ENCODE measurements around the gene POT1. TPM values are rescaled to one million over a fixed set of nuclear protein-coding genes. Genes with fewer than 3 reads are reported as not detected.

POT1 gene
- polyA plus RNA-seq, 4 donors, result 3.1 to 15.3 (median 5.2) TPM

GRCh38 chr7:124780608-124781007 lies 149.0 kb downstream of the POT1 start:
- Histone ChIP-seq H3K36me3 (ENCODE audit: control insufficient read depth in 3 of 3, insufficient read depth in 2 of 3, low read depth in 1 of 3, low read length in 3 of 3) (no peaks in the 10 kb centered on the region), H3K27me3 (ENCODE audit: control insufficient read depth in 3 of 3, insufficient read depth in 3 of 3, low read length in 3 of 3) (peaks cover 0 to 1% (median 0%) of the 10 kb centered on the region in 3 donors), H3K27ac (ENCODE audit: low read depth in 1 of 3, low read length in 2 of 3) (no peak overlapping the region), H3K9me3 (ENCODE audit: control insufficient read depth in 2 of 2, insufficient read depth in 1 of 2, low read depth in 1 of 2, low read length in 1 of 2) (no peaks in the 10 kb centered on the region), H3K4me3 (ENCODE audit: low read depth in 1 of 3, low read length in 3 of 3) (no peak overlapping the region), H3K4me1 (ENCODE audit: control insufficient read depth in 3 of 3, insufficient read depth in 2 of 3, low read depth in 1 of 3, low read length in 2 of 3) (no peaks in the 10 kb centered on the region)
- DNase-seq (no peak), FAIRE-seq (no peak)
- WGBS, 3 donors, result 90 to 100% (median 95%) methylated on average over 1 of the region's 1 CpG

GRCh38 chr7:124780056-124780455 lies 149.6 kb downstream of the POT1 start:
- no peaks in the 10 kb centered on the region for H3K4me1 ChIP-seq (ENCODE audit: control insufficient read depth in 3 of 3, insufficient read depth in 2 of 3, low read depth in 1 of 3, low read length in 2 of 3)
- DNase-seq (no peak), FAIRE-seq (no peak)
- H3K27me3 ChIP-seq (ENCODE audit: control insufficient read depth in 3 of 3, insufficient read depth in 3 of 3, low read length in 3 of 3), result peaks cover 0 to 1% (median 0%) of the 10 kb centered on the region in 3 donors
- H3K36me3 ChIP-seq (ENCODE audit: control insufficient read depth in 3 of 3, insufficient read depth in 2 of 3, low read depth in 1 of 3, low read length in 3 of 3), result no peaks in the 10 kb centered on the region
- H3K9me3 ChIP-seq (ENCODE audit: control insufficient read depth in 2 of 2, insufficient read depth in 1 of 2, low read depth in 1 of 2, low read length in 1 of 2), result no peaks in the 10 kb centered on the region
- H3K4me3 ChIP-seq (ENCODE audit: low read depth in 1 of 3, low read length in 3 of 3), result no peak overlapping the region
- no peak overlapping the region for H3K27ac ChIP-seq (ENCODE audit: low read depth in 1 of 3, low read length in 2 of 3)

GRCh38 chr7:124779620-124780019 lies 150.0 kb downstream of the POT1 start:
- Histone ChIP-seq H3K27ac (ENCODE audit: low read depth in 1 of 3, low read length in 2 of 3) (no peak overlapping the region), H3K4me1 (ENCODE audit: control insufficient read depth in 3 of 3, insufficient read depth in 2 of 3, low read depth in 1 of 3, low read length in 2 of 3) (no peaks in the 10 kb centered on the region), H3K36me3 (ENCODE audit: control insufficient read depth in 3 of 3, insufficient read depth in 2 of 3, low read depth in 1 of 3, low read length in 3 of 3) (no peaks in the 10 kb centered on the region), H3K4me3 (ENCODE audit: low read depth in 1 of 3, low read length in 3 of 3) (no peak overlapping the region), H3K27me3 (ENCODE audit: control insufficient read depth in 3 of 3, insufficient read depth in 3 of 3, low read length in 3 of 3) (peaks cover 0 to 1% (median 0%) of the 10 kb centered on the region in 3 donors), H3K9me3 (ENCODE audit: control insufficient read depth in 2 of 2, insufficient read depth in 1 of 2, low read depth in 1 of 2, low read length in 1 of 2) (no peaks in the 10 kb centered on the region)
- FAIRE-seq (no peak), DNase-seq (no peak)

- Histone ChIP-seq H3K36me3 (ENCODE audit: control insufficient read depth in 3 of 3, insufficient read depth in 2 of 3, low read depth in 1 of 3, low read length in 3 of 3) (no peaks in the 10 kb centered on the region), H3K4me1 (ENCODE audit: control insufficient read depth in 3 of 3, insufficient read depth in 2 of 3, low read depth in 1 of 3, low read length in 2 of 3) (no peaks in the 10 kb centered on the region), H3K4me3 (ENCODE audit: low read depth in 1 of 3, low read length in 3 of 3) (no peak overlapping the region), H3K27ac (ENCODE audit: low read depth in 1 of 3, low read length in 2 of 3) (no peak overlapping the region), H3K27me3 (ENCODE audit: control insufficient read depth in 3 of 3, insufficient read depth in 3 of 3, low read length in 3 of 3) (peaks cover 0 to 1% (median 0%) of the 10 kb centered on the region in 3 donors), H3K9me3 (ENCODE audit: control insufficient read depth in 2 of 2, insufficient read depth in 1 of 2, low read depth in 1 of 2, low read length in 1 of 2) (no peaks in the 10 kb centered on the region)
- WGBS, 3 donors, result 63 to 70% (median 67%) methylated on average over 3 of the region's 3 CpGs
- FAIRE-seq (no peak), DNase-seq (no peak)
Observed at GRCh38 chr7:124779194-124779593, 150.4 kb downstream of the POT1 start.

GRCh38 chr7:124777268-124777667 lies 152.4 kb downstream of the POT1 start:
- Histone ChIP-seq H3K9me3 (ENCODE audit: control insufficient read depth in 2 of 2, insufficient read depth in 1 of 2, low read depth in 1 of 2, low read length in 1 of 2) (no peaks in the 10 kb centered on the region), H3K27ac (ENCODE audit: low read depth in 1 of 3, low read length in 2 of 3) (no peak overlapping the region), H3K27me3 (ENCODE audit: control insufficient read depth in 3 of 3, insufficient read depth in 3 of 3, low read length in 3 of 3) (peaks cover 0 to 5% (median 1%) of the 10 kb centered on the region in 3 donors), H3K36me3 (ENCODE audit: control insufficient read depth in 3 of 3, insufficient read depth in 2 of 3, low read depth in 1 of 3, low read length in 3 of 3) (no peaks in the 10 kb centered on the region), H3K4me1 (ENCODE audit: control insufficient read depth in 3 of 3, insufficient read depth in 2 of 3, low read depth in 1 of 3, low read length in 2 of 3) (no peaks in the 10 kb centered on the region), H3K4me3 (ENCODE audit: low read depth in 1 of 3, low read length in 3 of 3) (no peak overlapping the region)
- DNase-seq, result no peak
- WGBS, 3 donors, result 68 to 84% (median 81%) methylated on average over 2 of the region's 2 CpGs
- no peak for FAIRE-seq

GRCh38 chr7:124776153-124776552 lies 153.5 kb downstream of the POT1 start:
- Histone ChIP-seq H3K36me3 (ENCODE audit: control insufficient read depth in 3 of 3, insufficient read depth in 2 of 3, low read depth in 1 of 3, low read length in 3 of 3) (no peaks in the 10 kb centered on the region), H3K4me1 (ENCODE audit: control insufficient read depth in 3 of 3, insufficient read depth in 2 of 3, low read depth in 1 of 3, low read length in 2 of 3) (no peaks in the 10 kb centered on the region), H3K27me3 (ENCODE audit: control insufficient read depth in 3 of 3, insufficient read depth in 3 of 3, low read length in 3 of 3) (peaks cover 0 to 5% (median 0%) of the 10 kb centered on the region in 3 donors), H3K9me3 (ENCODE audit: control insufficient read depth in 2 of 2, insufficient read depth in 1 of 2, low read depth in 1 of 2, low read length in 1 of 2) (no peaks in the 10 kb centered on the region), H3K4me3 (ENCODE audit: low read depth in 1 of 3, low read length in 3 of 3) (no peak overlapping the region), H3K27ac (ENCODE audit: low read depth in 1 of 3, low read length in 2 of 3) (no peak overlapping the region)
- FAIRE-seq (no peak), DNase-seq (no peak)
- 8 to 46% (median 14%) methylated on average over 2 of the region's 2 CpGs for WGBS, 3 donors

- peaks cover 0 to 5% (median 0%) of the 10 kb centered on the region in 3 donors for H3K27me3 ChIP-seq (ENCODE audit: control insufficient read depth in 3 of 3, insufficient read depth in 3 of 3, low read length in 3 of 3)
- DNase-seq (no peak), FAIRE-seq (no peak)
- H3K4me3 ChIP-seq (ENCODE audit: low read depth in 1 of 3, low read length in 3 of 3), result no peak overlapping the region
- no peaks in the 10 kb centered on the region for H3K4me1 ChIP-seq (ENCODE audit: control insufficient read depth in 3 of 3, insufficient read depth in 2 of 3, low read depth in 1 of 3, low read length in 2 of 3)
- no peak overlapping the region for H3K27ac ChIP-seq (ENCODE audit: low read depth in 1 of 3, low read length in 2 of 3)
- H3K9me3 ChIP-seq (ENCODE audit: control insufficient read depth in 2 of 2, insufficient read depth in 1 of 2, low read depth in 1 of 2, low read length in 1 of 2), result no peaks in the 10 kb centered on the region
- H3K36me3 ChIP-seq (ENCODE audit: control insufficient read depth in 3 of 3, insufficient read depth in 2 of 3, low read depth in 1 of 3, low read length in 3 of 3), result no peaks in the 10 kb centered on the region
Observed at GRCh38 chr7:124775422-124775821, 154.2 kb downstream of the POT1 start.

GRCh38 chr7:124773938-124774337 lies 155.7 kb downstream of the POT1 start:
- peaks cover 0 to 5% (median 0%) of the 10 kb centered on the region in 3 donors for H3K27me3 ChIP-seq (ENCODE audit: control insufficient read depth in 3 of 3, insufficient read depth in 3 of 3, low read length in 3 of 3)
- H3K27ac ChIP-seq (ENCODE audit: low read depth in 1 of 3, low read length in 2 of 3), result no peak overlapping the region
- no peaks in the 10 kb centered on the region for H3K36me3 ChIP-seq (ENCODE audit: control insufficient read depth in 3 of 3, insufficient read depth in 2 of 3, low read depth in 1 of 3, low read length in 3 of 3)
- no peaks in the 10 kb centered on the region for H3K4me1 ChIP-seq (ENCODE audit: control insufficient read depth in 3 of 3, insufficient read depth in 2 of 3, low read depth in 1 of 3, low read length in 2 of 3)
- no peak overlapping the region for H3K4me3 ChIP-seq (ENCODE audit: low read depth in 1 of 3, low read length in 3 of 3)
- FAIRE-seq (no peak), DNase-seq (no peak)
- no peaks in the 10 kb centered on the region for H3K9me3 ChIP-seq (ENCODE audit: control insufficient read depth in 2 of 2, insufficient read depth in 1 of 2, low read depth in 1 of 2, low read length in 1 of 2)
- 81 to 88% (median 87%) methylated on average over 4 of the region's 4 CpGs for WGBS, 3 donors

GRCh38 chr7:124773339-124773738 lies 156.3 kb downstream of the POT1 start:
- 13 to 65% (median 43%) methylated on average over 3 of the region's 3 CpGs for WGBS, 3 donors
- Histone ChIP-seq H3K4me3 (ENCODE audit: low read depth in 1 of 3, low read length in 3 of 3) (no peak overlapping the region), H3K4me1 (ENCODE audit: control insufficient read depth in 3 of 3, insufficient read depth in 2 of 3, low read depth in 1 of 3, low read length in 2 of 3) (no peaks in the 10 kb centered on the region), H3K36me3 (ENCODE audit: control insufficient read depth in 3 of 3, insufficient read depth in 2 of 3, low read depth in 1 of 3, low read length in 3 of 3) (no peaks in the 10 kb centered on the region), H3K9me3 (ENCODE audit: control insufficient read depth in 2 of 2, insufficient read depth in 1 of 2, low read depth in 1 of 2, low read length in 1 of 2) (no peaks in the 10 kb centered on the region), H3K27ac (ENCODE audit: low read depth in 1 of 3, low read length in 2 of 3) (no peak overlapping the region), H3K27me3 (ENCODE audit: control insufficient read depth in 3 of 3, insufficient read depth in 3 of 3, low read length in 3 of 3) (peaks cover 0 to 5% (median 0%) of the 10 kb centered on the region in 3 donors)
- DNase-seq, result peak in 1 of 2 donors; percentile 20
- no peak for FAIRE-seq

All from small intestine (tissue), 7 donors.